GM21529 (cell line): ENCODE results near the gene FAM50A.
A peak's percentile ranks its signal among the peaks of the same experiment; 100 is the strongest.

Experiments
- ATAC-seq: cut with Tn5 transposase; IDR thresholded peaks from one replicate; pipeline ENCODE4 v1.9.1; 2021; ENCODE audit not compliant: unreplicated experiment

FAM50A gene

GRCh38 chrX:154463611-154464220 lies 19.8 kb downstream of the FAM50A start:
- ATAC-seq = no peak

GRCh38 chrX:154464806-154465365 lies 20.9 kb downstream of the FAM50A start:
- no peak for ATAC-seq

GRCh38 chrX:154465601-154466000 lies 21.7 kb downstream of the FAM50A start:
- ATAC-seq = no peak

GRCh38 chrX:154466036-154466435 lies 22.1 kb downstream of the FAM50A start:
- ATAC-seq = no peak

- ATAC-seq = no peak
Measured at GRCh38 chrX:154466907-154467306, 23.0 kb downstream of the FAM50A start.

- ATAC-seq = no peak
Measured at GRCh38 chrX:154467556-154467955, 23.6 kb downstream of the FAM50A start.

GRCh38 chrX:154468217-154468616 lies 24.3 kb downstream of the FAM50A start:
- ATAC-seq = no peak

- no peak for ATAC-seq
Measured at GRCh38 chrX:154469114-154469513, 25.2 kb downstream of the FAM50A start.

GRCh38 chrX:154469880-154470279 lies 25.9 kb downstream of the FAM50A start:
- ATAC-seq = no peak

- ATAC-seq = no peak
Measured at GRCh38 chrX:154470434-154470833, 26.5 kb downstream of the FAM50A start.

- no peak for ATAC-seq
Measured at GRCh38 chrX:154470914-154471568, 27.1 kb downstream of the FAM50A start.

- no peak for ATAC-seq
Measured at GRCh38 chrX:154471839-154472684, 28.1 kb downstream of the FAM50A start.

GRCh38 chrX:154472685-154473632 lies 29.0 kb downstream of the FAM50A start:
- ATAC-seq = no peak

GRCh38 chrX:154473683-154474082 lies 29.7 kb downstream of the FAM50A start:
- ATAC-seq = no peak

- no peak for ATAC-seq
Measured at GRCh38 chrX:154476821-154477220, 32.9 kb downstream of the FAM50A start.

- no peak for ATAC-seq
Measured at GRCh38 chrX:154477891-154478477, 34.0 kb downstream of the FAM50A start.

GRCh38 chrX:154478728-154479622 lies 35.0 kb downstream of the FAM50A start, which contains the start of gene LAGE3:
Gene LAGE3, minus strand, starts transcription at chrX:154479281. Its CDS starts 366 bp downstream, at chrX:154478915.
- peak; percentile 89 for ATAC-seq

- no peak for ATAC-seq
Measured at GRCh38 chrX:154481195-154481594, 37.3 kb downstream of the FAM50A start.
